RPMI7951 (cell line): Measurements from ENCODE around the gene PAQR9. TPM values are rescaled to one million over a fixed set of nuclear protein-coding genes. Genes with fewer than 3 reads are reported as not detected.

ENCODE experiments used
- DNase-seq: peaks from one replicate; pipeline ENCODE4 v3.0.0-alpha.2; 2012; ENCODE audit warnings: low read depth
- total RNA-seq: library from RNA; depleted of rRNA; stranded (reverse); fragments of >200 nt; shearing (Covaris generic); gene quantifications from 2 replicates; pipeline ENCODE4 v1.2.3, GENCODE V29; 2014

The PAQR9 gene
- total RNA-seq, 1 experiment from 2014 or later = not detected

DNA sequence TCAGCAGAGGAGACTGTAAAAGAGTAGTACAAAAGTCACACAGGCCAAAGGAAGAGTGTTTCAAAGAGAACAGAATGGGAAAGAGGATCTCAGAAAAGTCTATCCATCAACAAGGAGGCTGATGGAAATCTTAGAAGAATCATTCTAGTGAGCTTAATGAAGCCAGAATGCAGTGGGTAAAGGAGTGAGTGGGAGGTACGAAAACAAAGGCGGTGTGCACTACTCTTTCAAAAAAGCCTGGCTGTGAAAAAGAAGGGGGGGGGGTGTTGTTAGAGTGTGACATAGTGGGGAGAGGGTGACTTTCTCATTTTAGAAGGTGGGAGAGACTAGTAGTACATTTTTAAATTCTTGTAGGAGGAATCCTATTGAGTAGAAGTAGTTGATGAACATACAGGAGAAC, 11.7 kb downstream of the PAQR9 start:
- no peak for DNase-seq

DNA sequence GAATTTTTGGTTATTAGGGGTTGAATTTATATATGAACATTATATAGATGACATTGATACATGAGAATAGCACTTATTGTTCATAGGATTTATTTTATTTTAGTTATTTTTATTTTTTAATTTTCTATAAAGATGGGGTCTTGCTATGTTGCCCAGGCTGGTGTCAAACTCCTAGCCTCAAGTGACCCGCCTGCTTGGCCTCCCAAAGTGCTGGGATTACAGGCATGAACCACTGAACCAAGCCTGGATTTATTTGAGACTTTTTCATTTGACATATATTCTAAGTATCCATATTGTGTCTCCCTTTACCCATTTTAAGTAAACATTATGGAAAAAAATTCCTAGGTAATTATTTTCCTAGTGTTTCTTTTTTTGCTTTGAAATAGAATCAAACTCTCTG, 12.5 kb downstream of the PAQR9 start:
- no peak for DNase-seq

DNA sequence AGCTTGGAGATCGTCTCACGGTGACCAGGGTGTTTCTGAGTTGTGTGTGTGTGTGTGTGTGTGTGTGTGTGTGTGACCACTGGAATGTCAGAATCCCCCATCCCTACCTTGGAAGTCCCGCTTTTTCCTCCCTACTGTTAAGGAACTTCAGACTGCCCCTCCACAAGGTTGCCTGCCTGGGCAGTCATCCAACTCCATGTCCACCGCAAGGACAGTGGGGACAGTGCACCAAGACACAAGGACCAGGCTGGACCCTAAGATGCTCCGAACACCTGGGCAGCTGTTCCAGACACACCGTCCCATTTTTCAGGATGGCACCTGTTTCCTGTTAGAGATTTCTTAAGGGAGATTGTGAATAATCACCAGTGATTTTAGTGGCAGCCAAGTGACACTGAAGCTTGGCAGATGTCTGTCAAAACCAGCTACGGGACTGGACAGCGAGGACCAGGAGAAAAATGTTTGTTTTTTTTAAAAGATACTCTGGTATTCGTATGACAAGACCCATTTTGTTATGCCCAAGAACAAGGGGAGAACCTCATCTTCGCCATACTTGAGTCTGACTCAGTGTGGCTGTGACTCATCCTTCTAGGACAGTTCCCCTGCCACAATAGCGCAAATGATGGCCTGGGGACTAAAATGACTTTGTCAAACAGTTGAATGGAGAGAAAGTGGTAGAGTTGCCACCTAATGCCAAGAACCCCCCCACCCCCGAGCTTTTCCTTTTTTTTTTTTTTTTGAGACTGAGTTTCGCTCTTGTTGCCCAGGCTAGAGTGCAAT, 15.5 kb downstream of the PAQR9 start:
- DNase-seq = peak; percentile 85

- no peak for DNase-seq
Measured at GRCh38 chr3:142947352-142947751, 16.1 kb downstream of the PAQR9 start.

GRCh38 chr3:142946861-142947260, 16.6 kb downstream of the PAQR9 start:
- no peak for DNase-seq

DNA sequence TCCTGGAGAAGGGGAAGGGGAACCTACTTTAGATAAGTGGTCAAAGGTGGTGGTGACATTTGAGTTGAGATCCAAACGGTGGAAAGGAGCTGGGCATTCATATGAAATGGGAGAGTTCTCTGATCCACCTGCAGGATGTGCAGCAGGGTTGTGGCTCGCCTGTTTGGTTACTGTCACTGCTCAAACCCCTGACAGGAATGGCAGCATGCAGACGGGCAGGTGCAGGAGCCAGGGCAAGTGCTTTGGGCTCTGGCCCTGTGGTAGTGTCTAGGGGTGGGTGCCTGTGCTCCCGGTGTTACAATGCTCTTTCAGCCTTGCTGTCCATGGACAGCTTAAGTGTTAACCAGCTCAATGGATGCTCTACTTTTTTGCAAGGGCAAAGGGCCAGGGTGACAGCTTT, 18.5 kb downstream of the PAQR9 start:
- DNase-seq = no peak

DNA sequence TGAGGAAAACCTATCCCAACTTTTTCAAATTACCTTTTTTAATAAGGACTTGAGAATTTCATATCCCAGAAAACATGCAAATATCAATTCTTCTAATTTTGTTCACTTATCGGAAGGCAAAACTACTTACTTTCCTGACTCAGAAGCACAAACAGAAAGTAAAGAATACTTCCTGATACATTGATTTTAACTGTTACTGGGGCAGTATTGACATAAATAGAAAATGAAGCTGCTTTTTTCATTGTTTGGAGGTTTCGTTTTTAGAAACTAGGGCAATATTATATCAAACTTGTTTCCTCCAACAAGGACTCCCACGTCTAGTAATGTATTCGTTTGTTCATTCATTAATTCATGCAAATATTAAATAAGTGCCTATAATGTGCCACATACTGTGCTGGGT, 19.1 kb downstream of the PAQR9 start:
- DNase-seq = no peak

- DNase-seq = no peak
Measured at GRCh38 chr3:142943870-142944269, 19.6 kb downstream of the PAQR9 start.

DNA sequence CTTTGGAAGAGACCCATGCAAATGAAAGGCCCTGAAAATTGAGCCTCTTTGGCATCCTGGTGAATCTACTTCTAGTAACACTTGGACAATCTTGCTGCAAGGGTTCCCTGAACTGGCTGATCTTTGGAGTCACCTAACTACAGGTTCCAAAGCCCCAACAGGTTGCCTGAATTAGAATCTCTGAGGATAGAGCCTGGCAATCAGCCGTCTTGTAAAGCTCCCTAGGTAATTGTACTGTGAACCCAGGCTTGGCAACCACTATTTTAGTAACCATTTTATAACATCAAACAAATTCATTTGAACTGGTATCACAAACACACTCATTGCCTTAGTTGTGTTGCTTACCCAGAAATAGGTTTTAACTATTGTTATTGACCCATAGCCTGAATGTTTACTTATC, 20.1 kb downstream of the PAQR9 start:
- no peak for DNase-seq

DNA sequence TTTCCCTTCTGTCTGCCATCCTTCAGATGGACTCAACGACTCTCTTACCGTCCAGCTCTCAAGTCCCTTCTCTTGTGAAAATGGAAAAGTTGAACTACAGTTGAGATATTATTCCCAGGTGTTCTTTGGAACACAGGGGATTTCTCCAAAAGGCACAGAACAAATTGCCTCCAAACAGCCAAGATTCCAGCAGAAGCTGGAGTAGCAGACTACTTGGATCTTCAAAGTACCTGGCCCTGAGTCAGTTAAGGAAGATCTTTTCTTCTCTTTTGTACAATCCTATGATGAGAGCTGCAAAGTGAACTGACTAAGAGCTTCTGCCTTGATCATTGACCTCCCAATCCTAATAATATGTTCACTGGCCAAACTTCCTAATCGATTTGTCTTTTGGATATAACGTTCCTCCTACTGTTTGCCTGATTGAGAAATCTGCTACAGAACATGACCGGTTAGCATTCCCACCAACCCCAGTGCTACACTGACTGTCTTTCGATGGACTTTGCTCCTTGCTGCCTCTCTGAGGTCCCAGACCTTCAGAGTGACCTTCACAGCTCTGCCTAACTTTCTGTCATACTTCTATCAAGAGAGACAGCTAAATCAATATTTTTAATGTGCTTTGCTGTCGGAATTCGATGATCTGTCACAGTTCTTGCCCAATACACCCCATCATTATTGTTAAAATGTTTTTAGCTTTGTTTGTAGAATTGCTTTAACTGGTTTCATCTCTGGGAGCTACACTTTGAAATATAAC, 21.9 kb downstream of the PAQR9 start:
- no peak for DNase-seq

DNA sequence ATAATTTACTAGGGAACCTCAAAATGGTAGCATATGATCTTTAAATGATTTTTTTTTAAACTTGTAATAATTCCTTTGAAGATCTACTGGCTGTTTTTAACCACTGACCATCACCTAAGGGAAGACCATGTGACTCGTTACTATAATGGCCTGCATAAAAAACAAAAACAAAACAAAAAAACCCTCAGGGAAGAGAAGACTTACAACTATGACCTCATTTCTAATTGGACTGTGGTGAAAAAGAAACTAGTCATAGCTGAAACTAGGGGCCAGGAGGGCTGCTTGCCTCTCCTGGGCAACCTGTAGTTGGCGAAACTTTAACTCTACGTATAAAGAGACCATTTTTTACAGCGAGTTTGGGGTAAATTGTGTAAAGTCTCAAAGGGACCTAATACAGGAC, 23.0 kb downstream of the PAQR9 start:
- peak; percentile 14 for DNase-seq

DNA sequence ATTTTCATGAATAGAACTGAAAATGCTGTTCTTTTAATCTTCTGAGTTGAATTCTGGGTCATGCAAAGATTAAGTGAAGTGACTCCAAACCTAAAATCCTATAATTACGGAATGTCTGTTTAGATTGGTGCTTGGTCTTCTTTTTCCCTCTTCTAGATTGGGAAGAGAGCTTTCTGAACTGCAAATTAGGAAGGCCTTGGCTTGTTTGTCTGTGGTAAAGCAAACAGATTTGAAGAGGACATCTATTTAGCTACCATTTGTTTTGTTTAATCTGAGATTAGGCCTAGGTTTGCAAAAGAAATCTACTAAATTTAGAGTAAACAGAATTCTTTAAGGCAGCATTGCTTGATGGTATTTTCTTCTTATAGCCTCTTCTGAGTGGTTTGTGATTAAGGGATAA, 23.5 kb downstream of the PAQR9 start:
- no peak for DNase-seq

DNA sequence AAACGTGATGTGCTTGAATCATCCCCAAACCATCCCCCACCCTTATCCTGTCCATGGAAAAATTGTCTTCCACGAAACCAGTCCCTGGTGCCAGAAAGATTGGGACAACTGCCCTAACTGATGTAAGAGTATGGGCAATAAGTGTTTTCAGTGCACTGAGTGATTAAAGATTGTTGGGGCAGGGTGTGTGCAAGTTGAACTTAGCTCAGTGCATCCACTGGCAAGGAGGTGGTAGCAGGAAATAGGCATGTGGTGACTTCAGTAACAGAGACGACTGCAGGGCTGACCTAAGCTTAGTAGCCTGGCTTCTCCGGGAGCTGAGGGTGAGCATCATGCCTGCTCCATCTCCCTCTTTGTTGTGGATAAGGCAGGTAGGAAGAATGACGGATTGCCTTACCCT, 27.5 kb downstream of the PAQR9 start:
- no peak for DNase-seq

DNA sequence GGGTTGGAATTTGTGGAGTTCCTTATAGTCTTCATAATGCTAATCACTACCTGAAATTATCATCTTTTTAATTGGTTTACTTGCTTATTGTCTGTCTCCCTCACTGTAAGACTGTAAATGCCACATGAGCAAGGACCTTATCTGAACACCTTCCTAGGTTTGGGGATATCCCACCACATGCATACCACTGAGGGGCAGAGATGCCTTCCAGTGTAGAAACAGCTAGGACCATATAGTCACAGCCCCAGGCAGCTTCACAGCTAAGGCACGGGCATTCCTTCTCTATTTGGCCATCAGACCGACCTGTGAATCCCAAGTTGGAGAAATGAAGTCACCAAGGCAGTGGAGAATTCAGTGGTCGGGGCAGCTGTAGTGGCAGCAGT, 28.6 kb downstream of the PAQR9 start:
- DNase-seq = no peak

GRCh38 chr3:142934128-142934886, 29.2 kb downstream of the PAQR9 start:
- DNase-seq = no peak

- DNase-seq = peak; percentile 18
Measured at GRCh38 chr3:142931222-142931621, 32.3 kb downstream of the PAQR9 start.

DNA sequence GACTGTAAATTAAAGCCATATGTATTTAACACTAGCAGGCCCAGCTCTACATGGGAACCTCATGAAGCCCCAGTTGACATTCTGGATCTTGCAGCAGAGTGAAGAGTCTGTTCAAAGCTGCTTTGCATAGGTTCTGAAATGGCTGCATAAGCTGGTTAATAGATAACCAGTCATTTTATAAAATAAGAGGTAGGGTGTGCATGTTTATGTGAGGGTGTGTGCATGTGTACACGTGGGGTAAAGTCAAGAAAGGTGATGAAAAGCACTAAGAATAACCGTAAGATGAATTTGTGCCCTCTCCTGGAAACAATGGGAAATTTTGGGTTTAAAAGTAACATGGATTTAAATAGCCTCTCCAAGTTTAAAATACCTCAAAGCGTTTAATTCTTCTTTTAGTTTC, 33.0 kb downstream of the PAQR9 start:
- no peak for DNase-seq

- DNase-seq = no peak
Measured at GRCh38 chr3:142929890-142930289, 33.6 kb downstream of the PAQR9 start.

GRCh38 chr3:142929109-142929508, 34.4 kb downstream of the PAQR9 start:
- DNase-seq = peak; percentile 49

DNA sequence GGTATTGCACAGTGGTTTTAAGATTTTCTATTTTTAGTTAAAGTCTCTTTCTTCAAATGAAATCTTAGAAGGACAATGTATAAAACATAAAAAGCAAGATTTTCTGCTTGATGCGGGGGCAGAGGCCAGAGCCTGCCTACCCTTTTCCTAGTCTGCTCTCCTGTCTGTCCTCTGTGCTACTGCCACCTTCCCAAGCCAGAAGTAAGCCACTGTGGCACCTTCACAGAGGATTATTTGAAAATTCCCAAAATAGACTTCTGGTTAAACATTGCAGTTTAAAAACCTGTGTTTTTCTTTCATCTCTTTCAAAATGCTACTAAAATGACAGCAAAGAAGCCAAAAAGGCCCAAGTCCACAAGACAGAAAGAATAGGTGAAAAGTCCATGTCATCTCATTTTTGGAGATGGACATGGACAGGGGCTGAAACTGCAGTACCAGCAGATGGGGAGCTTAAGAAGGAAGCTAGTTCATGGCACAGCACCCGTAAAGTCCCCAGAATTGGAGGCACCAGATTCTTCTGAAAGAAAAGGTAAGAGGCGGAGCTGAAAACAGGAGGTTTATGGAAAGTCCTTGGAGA, 37.0 kb downstream of the PAQR9 start:
- DNase-seq = no peak

DNA sequence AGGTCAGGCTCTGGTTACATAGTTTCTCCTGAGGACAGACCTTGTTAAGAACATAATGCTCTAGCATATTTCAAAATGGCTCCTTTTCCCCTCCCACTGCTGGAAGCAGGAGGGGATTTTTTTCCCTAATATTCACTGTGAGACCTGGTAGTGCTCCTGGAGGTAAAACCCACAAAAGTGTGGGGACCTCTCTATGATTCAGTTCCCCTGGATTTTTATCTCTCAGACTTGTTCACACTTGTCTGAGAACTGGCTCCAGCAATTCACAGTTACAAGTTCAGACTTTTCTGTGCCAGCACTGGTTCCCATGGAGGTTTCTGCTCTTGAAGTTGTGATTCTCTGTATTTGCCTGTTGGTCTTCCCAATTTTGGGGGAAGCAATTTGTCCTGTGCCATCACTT, 38.3 kb downstream of the PAQR9 start:
- no peak for DNase-seq

DNA sequence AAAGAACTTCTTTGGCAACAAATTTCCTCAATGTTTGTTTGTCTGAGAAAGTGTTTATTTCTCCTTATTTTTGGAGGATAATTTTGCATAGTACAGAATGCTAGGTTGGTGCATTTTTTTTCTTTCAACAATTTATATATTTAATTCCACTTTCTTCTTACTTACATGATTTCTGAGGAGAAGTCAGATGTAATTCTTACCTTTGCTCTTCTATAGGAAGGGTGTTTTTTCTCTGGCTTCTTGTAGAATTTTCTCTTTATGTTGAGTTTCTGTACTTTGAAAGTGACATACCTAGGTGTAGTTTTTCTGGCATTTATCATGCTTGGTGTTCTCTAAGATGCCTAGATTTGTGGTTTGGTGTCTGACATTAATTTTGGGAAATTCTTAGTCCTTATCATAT, 39.8 kb downstream of the PAQR9 start:
- DNase-seq = no peak
